HEK293 (cell line): ENCODE data around the gene IFT122.
A peak's percentile ranks its signal among the peaks of the same experiment; 100 is the strongest.

Experiments used
- CTCF ChIA-PET: fragments of 350-600 bp; formaldehyde crosslinking; extraction: SDS; loops from one replicate; lab custom pipeline; 2021; ENCODE audit warnings: antibody characterized with exemption; lab: Yijun Ruan, JAX
- POLR2A ChIA-PET: fragments of 300-600 bp; formaldehyde crosslinking; extraction: SDS; loops from one replicate; lab custom pipeline; 2020; ENCODE audit warnings: antibody characterized with exemption, inconsistent platforms; lab: Yijun Ruan, JAX
- H3K27ac ChIP-seq: fragments of 200-500 bp; sonication (Bioruptor generic); 2 replicates; pipeline ENCODE4 v1.5.1; 2014; ENCODE audit warnings: low read depth, low read length, control low read depth, inconsistent platforms; ENCODE audit errors: extremely low read depth
- H3K36me3 ChIP-seq, 2 experiments: fragments of 200-500 bp in 1 of 2; sonication (Bioruptor generic) in 1 of 2; 1 replicate in 1 of 2; 2 replicates in 1 of 2; pipeline ENCODE4 v1.5.1; 2014 to 2017; ENCODE audit warnings: inconsistent platforms in 2 of 2, low read length in 2 of 2; ENCODE audit not compliant: control insufficient read depth in 2 of 2, insufficient read depth in 1 of 2
- H3K4me1 ChIP-seq: fragments of 200-500 bp; sonication (Bioruptor generic); 2 replicates; pipeline ENCODE4 v1.5.1; 2014; ENCODE audit warnings: mild to moderate bottlenecking, low read length, inconsistent platforms; ENCODE audit not compliant: control insufficient read depth, insufficient read depth
- H3K4me3 ChIP-seq: 2 replicates; pipeline ENCODE4 v1.5.1; 2011; ENCODE audit warnings: low read depth, mild to moderate bottlenecking, control low read depth, low read length, moderate library complexity
- H3K9me3 ChIP-seq: fragments of 200-500 bp; sonication (Bioruptor generic); 2 replicates; pipeline ENCODE4 v1.5.1; 2014; ENCODE audit warnings: low read depth, low read length, inconsistent platforms; ENCODE audit not compliant: control insufficient read depth, insufficient read depth
- GLIS1 ChIP-seq: fragments of 450-650 bp; formaldehyde crosslinking; IDR thresholded peaks from 2 replicates; pipeline ENCODE4 v1.5.1; 2016; ENCODE audit warnings: missing biosample characterization, missing genetic modification characterization
- KLF10 ChIP-seq: fragments of 450-650 bp; IDR thresholded peaks from 2 replicates; pipeline ENCODE4 v1.5.1; 2018; ENCODE audit warnings: missing biosample characterization, mild to moderate bottlenecking, missing genetic modification characterization
- KLF17 ChIP-seq: fragments of 450-650 bp; formaldehyde crosslinking; IDR thresholded peaks from 2 replicates; pipeline ENCODE4 v1.5.1; 2016; ENCODE audit warnings: missing biosample characterization, missing genetic modification characterization
- PBX3 ChIP-seq: sonication (generic); formaldehyde crosslinking; IDR thresholded peaks from 2 replicates; pipeline ENCODE4 v1.8.1; 2022; ENCODE audit warnings: mild to moderate bottlenecking, moderate library complexity, missing genetic modification reagents
- REPIN1 ChIP-seq: fragments of 450-650 bp; formaldehyde crosslinking; IDR thresholded peaks from 2 replicates; pipeline ENCODE4 v1.5.1; 2017; ENCODE audit warnings: missing biosample characterization, missing genetic modification characterization, low read depth
- TRIM28 ChIP-seq: IDR thresholded peaks from 2 replicates; pipeline ENCODE4 v1.6.1; 2011; ENCODE audit warnings: low read length, control low read depth, borderline replicate concordance
- ZBTB44 ChIP-seq: fragments of 450-650 bp; IDR thresholded peaks from 2 replicates; pipeline ENCODE4 v1.5.1; 2018; ENCODE audit warnings: missing biosample characterization, mild to moderate bottlenecking, missing genetic modification characterization
- ZBTB7A ChIP-seq: fragments of 450-650 bp; formaldehyde crosslinking; IDR thresholded peaks from 2 replicates; pipeline ENCODE4 v1.5.1; 2016; ENCODE audit warnings: low read depth, missing biosample characterization, missing genetic modification characterization
- ZNF121 ChIP-seq: fragments of 450-650 bp; formaldehyde crosslinking; IDR thresholded peaks from 2 replicates; pipeline ENCODE4 v1.5.1; 2016; ENCODE audit warnings: missing biosample characterization, missing genetic modification characterization
- ZNF223 ChIP-seq: fragments of 450-650 bp; formaldehyde crosslinking; IDR thresholded peaks from 2 replicates; pipeline ENCODE4 v1.5.1; 2016; ENCODE audit warnings: missing biosample characterization, missing genetic modification characterization
- ZNF23 ChIP-seq: fragments of 450-650 bp; formaldehyde crosslinking; IDR thresholded peaks from 2 replicates; pipeline ENCODE4 v1.5.1; 2016; ENCODE audit warnings: missing biosample characterization, missing genetic modification characterization, borderline replicate concordance
- ZNF292 ChIP-seq: fragments of 450-650 bp; formaldehyde crosslinking; IDR thresholded peaks from 2 replicates; pipeline ENCODE4 v1.5.1; 2016; ENCODE audit warnings: low read depth, missing biosample characterization, missing genetic modification characterization, borderline replicate concordance
- ZNF366 ChIP-seq: fragments of 450-650 bp; formaldehyde crosslinking; conservative IDR thresholded peaks from 2 replicates; pipeline ENCODE4 v1.5.1; 2016; ENCODE audit warnings: missing biosample characterization, missing genetic modification characterization
- ZNF449 ChIP-seq: fragments of 450-650 bp; formaldehyde crosslinking; IDR thresholded peaks from 2 replicates; pipeline ENCODE4 v1.5.1; 2017; ENCODE audit warnings: missing biosample characterization, mild to moderate bottlenecking, missing genetic modification characterization, moderate library complexity
- ZNF549 ChIP-seq: fragments of 450-650 bp; IDR thresholded peaks from 2 replicates; pipeline ENCODE4 v1.5.1; 2018; ENCODE audit warnings: missing biosample characterization, missing genetic modification characterization, mild to moderate bottlenecking, inconsistent platforms, moderate library complexity
- ZNF561 ChIP-seq: fragments of 450-650 bp; IDR thresholded peaks from 2 replicates; pipeline ENCODE4 v1.5.1; 2018; ENCODE audit warnings: missing biosample characterization, missing genetic modification characterization, borderline replicate concordance
- ZNF596 ChIP-seq: fragments of 450-650 bp; IDR thresholded peaks from 2 replicates; pipeline ENCODE4 v1.5.0; 2018; ENCODE audit warnings: missing biosample characterization, mild to moderate bottlenecking, missing genetic modification characterization, moderate library complexity
- ZNF629 ChIP-seq: fragments of 450-650 bp; formaldehyde crosslinking; IDR thresholded peaks from 2 replicates; pipeline ENCODE4 v1.5.1; 2017; ENCODE audit warnings: missing biosample characterization, missing genetic modification characterization
- ZNF658 ChIP-seq: fragments of 450-650 bp; formaldehyde crosslinking; IDR thresholded peaks from 2 replicates; pipeline ENCODE4; 2016; ENCODE audit warnings: missing biosample characterization, missing genetic modification characterization
- ZNF677 ChIP-seq: fragments of 450-650 bp; IDR thresholded peaks from 2 replicates; pipeline ENCODE4 v1.5.0; 2018; ENCODE audit warnings: missing biosample characterization, mild to moderate bottlenecking, missing genetic modification characterization, moderate library complexity
- ZNF777 ChIP-seq: fragments of 450-650 bp; formaldehyde crosslinking; IDR thresholded peaks from 2 replicates; pipeline ENCODE4 v1.5.1; 2017; ENCODE audit warnings: missing biosample characterization, missing genetic modification characterization, borderline replicate concordance
- ZNF785 ChIP-seq: fragments of 450-650 bp; formaldehyde crosslinking; IDR thresholded peaks from 2 replicates; pipeline ENCODE4 v1.5.1; 2016; ENCODE audit warnings: missing biosample characterization, missing genetic modification characterization
- ZNF843 ChIP-seq: fragments of 450-650 bp; formaldehyde crosslinking; IDR thresholded peaks from 2 replicates; pipeline ENCODE4 v1.5.1; 2016; ENCODE audit warnings: missing biosample characterization, missing genetic modification characterization
- TF ChIP-seq, protein P1 (sequence below): fragments of 450-650 bp; formaldehyde crosslinking; IDR thresholded peaks from 2 replicates; pipeline ENCODE4; 2016; ENCODE audit warnings: missing biosample characterization, missing genetic modification characterization

Gene IFT122

GRCh38 chr3:129540776-129541516 lies 100.9 kb downstream of the IFT122 start (continued):
- TF ChIP-seq, protein P1, sequence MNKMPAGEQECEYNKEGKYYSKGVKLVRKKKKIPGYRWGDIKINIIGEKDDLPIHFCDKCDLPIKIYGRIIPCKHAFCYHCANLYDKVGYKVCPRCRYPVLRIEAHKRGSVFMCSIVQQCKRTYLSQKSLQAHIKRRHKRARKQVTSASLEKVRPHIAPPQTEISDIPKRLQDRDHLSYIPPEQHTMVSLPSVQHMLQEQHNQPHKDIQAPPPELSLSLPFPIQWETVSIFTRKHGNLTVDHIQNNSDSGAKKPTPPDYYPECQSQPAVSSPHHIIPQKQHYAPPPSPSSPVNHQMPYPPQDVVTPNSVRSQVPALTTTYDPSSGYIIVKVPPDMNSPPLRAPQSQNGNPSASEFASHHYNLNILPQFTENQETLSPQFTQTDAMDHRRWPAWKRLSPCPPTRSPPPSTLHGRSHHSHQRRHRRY (tag by site-specific recombination), result no peak
- TF ChIP-seq ZNF121 (tag by site-specific recombination) (peak; percentile 55; the same call in 1 of the 2 replicates), KLF10 (tag by site-specific recombination) (no peak), ZNF292 (tag by site-specific recombination) (no peak)

DNA sequence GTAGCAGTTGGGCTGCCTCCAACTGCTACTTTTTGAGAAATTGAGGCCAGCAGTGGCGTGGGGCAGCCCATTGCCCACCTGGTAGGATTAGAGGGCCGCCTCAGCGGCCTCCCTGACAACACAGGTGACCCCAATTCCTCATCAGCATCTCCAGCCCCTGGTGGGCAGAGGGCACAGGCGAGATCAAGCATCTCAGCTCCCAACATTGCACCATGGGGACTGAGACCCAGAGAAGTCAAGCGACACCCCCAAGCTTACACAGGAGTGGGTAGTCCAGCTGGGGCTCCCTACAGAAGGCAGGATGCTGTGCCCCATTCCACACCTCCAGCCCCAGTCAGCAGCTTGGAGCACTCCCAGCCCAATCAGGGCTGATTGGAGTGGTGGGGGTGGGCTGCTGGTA lies 102.7 kb downstream of the IFT122 start:
- H3K4me1 ChIP-seq, result no peaks in the 10 kb centered on the region
- ChIA-PET POLR2A (no interaction called here), CTCF (no interaction called here)
- TF ChIP-seq ZNF629, result no peak
- TF ChIP-seq ZNF785 (tag by site-specific recombination), result no peak
- no peak for TF ChIP-seq GLIS1 (tag by site-specific recombination)
- TF ChIP-seq ZNF549, result no peak
- H3K9me3 ChIP-seq, result no peaks in the 10 kb centered on the region
- H3K4me3 ChIP-seq, result no peak overlapping the region
- H3K36me3 ChIP-seq, result no peaks in the 10 kb centered on the region
- H3K27ac ChIP-seq, result no peak overlapping the region

- Histone ChIP-seq H3K4me3 (no peak within 1 kb of the TSS), H3K9me3 (no peaks in the 10 kb centered on the region), H3K4me1 (no peaks in the 10 kb centered on the region), H3K27ac (no peak within 1 kb of the TSS), H3K36me3 (no peaks in the 10 kb centered on the region)
- TF ChIP-seq ZNF596 (tag by site-specific recombination) (no peak), ZNF777 (tag by site-specific recombination) (no peak), ZNF366 (tag by site-specific recombination) (no peak), ZNF223 (tag by site-specific recombination) (no peak), REPIN1 (tag by site-specific recombination) (no peak), ZNF677 (tag by site-specific recombination) (no peak), TRIM28 (no peak), ZBTB7A (tag by site-specific recombination) (no peak), ZBTB44 (no peak), ZNF843 (no peak), ZNF449 (tag by site-specific recombination) (no peak), ZNF658 (tag by site-specific recombination) (no peak), PBX3 (CRISPR knock-in tag) (no peak), KLF17 (tag by site-specific recombination) (no peak), ZNF561 (tag by site-specific recombination) (no peak), ZNF23 (tag by site-specific recombination) (no peak)
- CTCF ChIA-PET, result no interaction called here
- POLR2A ChIA-PET, result no interaction called here
These were observed 103.2 kb downstream of the IFT122 start, which contains the start of gene H1-8 for GRCh38 chr3:129543156-129543790. Gene H1-8 (plus strand): TSS chr3:129543175. CDS start chr3:129543219, 44 bp downstream.
